Esophagus squamous epithelium (tissue), 5 donors: ENCODE measurements around the gene RAB44. TPM values are rescaled to one million over a fixed set of nuclear protein-coding genes. Genes with fewer than 3 reads are reported as not detected.
A peak's percentile ranks its signal among the peaks of the same experiment; 100 is the strongest.

Source experiments
- DNase-seq: peaks from one replicate; lab custom pipeline; 2025; lab: John Stamatoyannopoulos, UW
- H3K27ac ChIP-seq, 4 donors: fragments of 200-600 bp; sonication (generic); one replicate each; pipeline ENCODE4 v1.5.1; 2016 to 2019; ENCODE audit warnings: mild to moderate bottlenecking in 1 of 4
- H3K27me3 ChIP-seq, 4 donors: fragments of 200-600 bp; sonication (generic); 1 replicate in 3 of 4; 2 replicates in 1 of 4; pipeline versions ENCODE4 v1.5.1 to v1.6.0; 2017 to 2021; ENCODE audit warnings: antibody characterized with exemption in 1 of 4
- H3K36me3 ChIP-seq, 3 donors: fragments of 200-600 bp; sonication (generic); one replicate each; pipeline ENCODE4 v1.5.1; 2016 to 2019
- H3K4me1 ChIP-seq, 3 donors: fragments of 200-600 bp; sonication (generic); one replicate each; pipeline ENCODE4 v1.5.1; 2017 to 2019
- H3K4me3 ChIP-seq, 4 donors: fragments of 200-600 bp; sonication (generic); 1 replicate in 3 of 4; 2 replicates in 1 of 4; pipeline ENCODE4 v1.5.1; 2016 to 2019; ENCODE audit warnings: mild to moderate bottlenecking in 2 of 4, moderate library complexity in 1 of 4
- H3K9me3 ChIP-seq, 3 donors: fragments of 200-600 bp; sonication (generic); one replicate each; pipeline ENCODE4 v1.5.1; 2016 to 2019
- POLR2A ChIP-seq, 4 donors: fragments of 450-650 bp; IDR thresholded peaks; one replicate each; pipeline ENCODE4 v1.6.1; 2017; ENCODE audit warnings: antibody characterized with exemption in 4 of 4, mild to moderate bottlenecking in 4 of 4, moderate library complexity in 3 of 4
- WGBS, 2 donors: methylation state at CpG; one replicate each; pipeline ENCODE4 v1.1.5; 2018; 5-methylcytosine and 5-hydroxymethylcytosine counted together
- intact Hi-C: fragments of 100-400 bp; cut with DNase I; formaldehyde crosslinking; loops from one replicate; pipeline ENCODE4 v1.15.0; 2022
- total RNA-seq, 4 donors: library from RNA; depleted of rRNA; stranded (reverse); fragments of >200 nt; gene quantifications; one replicate each; pipeline ENCODE4 v1.1.0, GENCODE V29; 2016
- TF ChIP-seq, protein P1 (sequence below), 6 experiments: fragments of 450-650 bp in 4 of 6; fragments of 200-600 bp in 2 of 6; sonication (generic) in 2 of 6; IDR thresholded peaks; one replicate each; pipeline ENCODE4 v1.5.1; 2016 to 2019; ENCODE audit warnings: antibody characterized with exemption in 6 of 6, mild to moderate bottlenecking in 4 of 6, moderate library complexity in 4 of 6
- donor health status: DM: yes; HTN: yes; CAD: no.

RAB44 gene
- total RNA-seq, 4 donors from 2014 or later = 0.11 to 0.76 (median 0.18) TPM; not detected in 1

- DNase-seq = no peak
- Histone ChIP-seq H3K36me3 (no peaks in the 10 kb centered on the region), H3K9me3 (peaks cover 0 to 9% (median 0%) of the 10 kb centered on the region in 3 donors), H3K4me3 (no peak overlapping the region), H3K27me3 (no peaks in the 10 kb centered on the region), H3K27ac (peak overlapping the region in 3 of 4 donors; percentile 78 to 91 (median 85)), H3K4me1 (peaks cover 39 to 65% (median 40%) of the 10 kb centered on the region in 3 donors)
- WGBS, 2 donors = 40 to 54% methylated on average over 2 of the region's 3 CpGs
- TF ChIP-seq POLR2A (IDR thresholded peaks at IDR 0.05) = no peak
- TF ChIP-seq, protein P1, sequence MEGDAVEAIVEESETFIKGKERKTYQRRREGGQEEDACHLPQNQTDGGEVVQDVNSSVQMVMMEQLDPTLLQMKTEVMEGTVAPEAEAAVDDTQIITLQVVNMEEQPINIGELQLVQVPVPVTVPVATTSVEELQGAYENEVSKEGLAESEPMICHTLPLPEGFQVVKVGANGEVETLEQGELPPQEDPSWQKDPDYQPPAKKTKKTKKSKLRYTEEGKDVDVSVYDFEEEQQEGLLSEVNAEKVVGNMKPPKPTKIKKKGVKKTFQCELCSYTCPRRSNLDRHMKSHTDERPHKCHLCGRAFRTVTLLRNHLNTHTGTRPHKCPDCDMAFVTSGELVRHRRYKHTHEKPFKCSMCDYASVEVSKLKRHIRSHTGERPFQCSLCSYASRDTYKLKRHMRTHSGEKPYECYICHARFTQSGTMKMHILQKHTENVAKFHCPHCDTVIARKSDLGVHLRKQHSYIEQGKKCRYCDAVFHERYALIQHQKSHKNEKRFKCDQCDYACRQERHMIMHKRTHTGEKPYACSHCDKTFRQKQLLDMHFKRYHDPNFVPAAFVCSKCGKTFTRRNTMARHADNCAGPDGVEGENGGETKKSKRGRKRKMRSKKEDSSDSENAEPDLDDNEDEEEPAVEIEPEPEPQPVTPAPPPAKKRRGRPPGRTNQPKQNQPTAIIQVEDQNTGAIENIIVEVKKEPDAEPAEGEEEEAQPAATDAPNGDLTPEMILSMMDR (IDR thresholded peaks at IDR 0.05) = no peak
- intact Hi-C loops = loop anchor here (10.0 kb wide), 1 partner anchor 136 kb away; no protein-coding TSS in a partner anchor
Observed at GRCh38 chr6:36751091-36751490, 53.5 kb downstream of the RAB44 start.

GRCh38 chr6:36751833-36752186 lies 54.2 kb downstream of the RAB44 start:
- TF ChIP-seq, protein P1 (IDR thresholded peaks at IDR 0.05) = no peak
- no peak for TF ChIP-seq POLR2A (IDR thresholded peaks at IDR 0.05)
- no peak for DNase-seq
- no peak overlapping the region for H3K4me3 ChIP-seq
- 32 to 50% methylated on average over 1 of the region's 1 CpG for WGBS, 2 donors
- H3K27me3 ChIP-seq = no peaks in the 10 kb centered on the region
- H3K27ac ChIP-seq = peak overlapping the region; percentile 78 to 91 (median 82)
- peaks cover 0 to 9% (median 0%) of the 10 kb centered on the region in 3 donors for H3K9me3 ChIP-seq
- intact Hi-C loops = loop anchor here (10.0 kb wide), 1 partner anchor 137 kb away; no protein-coding TSS in a partner anchor
- peaks cover 46 to 72% (median 46%) of the 10 kb centered on the region in 3 donors for H3K4me1 ChIP-seq
- H3K36me3 ChIP-seq = no peaks in the 10 kb centered on the region

DNA sequence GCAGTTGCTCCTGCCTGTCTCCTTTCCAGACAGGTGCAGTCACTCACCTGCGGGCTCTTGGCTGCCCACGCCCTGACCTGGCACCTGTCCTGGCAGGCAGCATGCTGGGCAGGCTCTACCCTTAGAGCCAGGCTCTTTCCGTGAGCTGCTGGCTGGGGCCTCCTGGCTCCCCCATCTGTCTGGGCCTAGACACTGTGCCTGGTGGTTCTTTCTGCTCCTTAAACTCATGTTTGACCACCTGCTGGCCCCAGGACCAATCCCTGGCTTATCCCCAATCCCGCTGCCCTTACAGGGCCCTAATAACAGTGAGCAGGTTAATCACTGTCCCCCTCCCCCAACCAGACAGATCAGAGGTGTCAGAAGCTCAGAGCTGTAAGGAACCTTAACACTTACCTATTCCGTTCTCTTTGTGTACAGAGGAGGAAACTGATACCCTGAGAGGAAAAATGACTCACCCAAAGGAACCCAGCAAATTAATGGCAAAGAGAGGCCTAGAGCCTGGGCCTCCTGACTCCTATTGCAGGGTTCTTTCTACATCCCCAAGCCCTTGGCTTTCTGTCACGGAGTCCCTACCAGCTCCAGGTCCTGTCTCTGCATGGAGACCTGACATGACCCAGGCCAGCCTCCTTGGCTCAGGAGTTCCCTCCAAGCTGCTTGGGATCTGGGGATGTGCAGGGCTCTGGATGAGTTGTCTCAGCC lies 54.7 kb downstream of the RAB44 start:
- H3K27ac ChIP-seq = peak overlapping the region; percentile 78 to 91 (median 82)
- no peaks in the 10 kb centered on the region for H3K27me3 ChIP-seq
- no peak overlapping the region for H3K4me3 ChIP-seq
- TF ChIP-seq, protein P1 (IDR thresholded peaks at IDR 0.05) = no peak
- no peak for TF ChIP-seq POLR2A (IDR thresholded peaks at IDR 0.05)
- 50 to 65% methylated on average over 1 to 2 of the region's 6 CpGs for WGBS, 2 donors
- peaks cover 0 to 9% (median 0%) of the 10 kb centered on the region in 3 donors for H3K9me3 ChIP-seq
- intact Hi-C loops = loop anchor here (10.0 kb wide), 1 partner anchor 138 kb away; no protein-coding TSS in a partner anchor
- no peaks in the 10 kb centered on the region for H3K36me3 ChIP-seq
- peaks cover 46 to 77% (median 51%) of the 10 kb centered on the region in 3 donors for H3K4me1 ChIP-seq
- DNase-seq = no peak

DNA sequence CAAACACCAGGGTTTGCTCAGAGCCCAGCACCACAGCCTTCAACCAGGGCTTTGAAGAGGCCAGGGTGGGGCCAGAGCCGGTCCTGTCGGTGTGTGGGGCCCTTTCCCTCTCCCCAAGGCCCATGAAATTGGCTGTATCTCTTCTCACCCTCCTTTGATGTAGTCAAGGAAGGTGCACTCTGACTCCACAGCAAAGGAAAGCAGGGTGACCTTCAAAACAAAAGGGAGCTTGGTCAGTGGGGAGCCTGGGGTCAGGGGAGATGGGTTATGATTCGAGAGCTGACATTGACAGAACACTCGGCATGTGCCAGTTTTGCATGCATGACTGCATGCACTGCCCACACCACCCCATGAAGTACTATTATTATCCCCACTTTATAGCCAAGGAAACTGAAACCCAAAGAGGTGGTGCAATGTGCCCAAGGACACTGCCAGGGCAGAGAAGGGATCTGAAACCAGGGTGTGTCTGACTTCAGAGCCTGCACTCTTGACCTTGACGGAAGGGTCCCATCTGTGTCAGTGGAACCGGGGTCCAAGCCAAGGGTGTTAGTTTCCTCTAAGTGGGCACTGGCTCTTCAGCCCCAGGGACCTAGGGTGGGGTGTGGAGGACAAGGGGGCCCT lies 55.4 kb downstream of the RAB44 start:
- intact Hi-C loops = loop anchor here (10.0 kb wide), 1 partner anchor 138 kb away; no protein-coding TSS in a partner anchor
- TF ChIP-seq, protein P1 (IDR thresholded peaks at IDR 0.05) = no peak
- Histone ChIP-seq H3K4me3 (no peak overlapping the region), H3K27ac (peak overlapping the region; percentile 78 to 91 (median 82)), H3K27me3 (no peaks in the 10 kb centered on the region), H3K4me1 (peaks cover 46 to 84% (median 52%) of the 10 kb centered on the region in 3 donors), H3K36me3 (no peaks in the 10 kb centered on the region), H3K9me3 (peaks cover 0 to 9% (median 0%) of the 10 kb centered on the region in 3 donors)
- WGBS, 2 donors = 39 to 47% methylated on average over 4 of the region's 6 CpGs
- DNase-seq = no peak
